Spleen (tissue), 13 donors: ENCODE measurements around the gene MOBP. TPM values are rescaled to one million over a fixed set of nuclear protein-coding genes. Genes with fewer than 3 reads are reported as not detected.
"Not testable (repeated sequence)": the region's sequence is repeated elsewhere in the genome, so short reads cannot be mapped to it uniquely, and the experiment has no call there.

Experiments
- DNase-seq: peaks from one replicate; pipeline ENCODE4 v3.0.0-alpha.2; 2020
- H3K27ac ChIP-seq, 8 donors: fragments of 200-600 bp; sonication (generic) in 7 of 8; 1 replicate in 4 of 8; 2 replicates in 4 of 8; pipeline versions ENCODE4 v1.5.0 to v1.8.0; 2016 to 2021; ENCODE audit warnings: inconsistent platforms in 4 of 8, mild to moderate bottlenecking in 4 of 8, moderate library complexity in 1 of 8
- H3K27me3 ChIP-seq, 7 donors: fragments of 200-600 bp; sonication (generic) in 6 of 7; replicated peaks in 1 of 7; 1 replicate in 4 of 7; 2 replicates in 3 of 7; pipeline versions ENCODE4 v1.5.0 to v1.8.0; 2016 to 2021; ENCODE audit warnings: inconsistent platforms in 3 of 7, mild to moderate bottlenecking in 1 of 7
- H3K36me3 ChIP-seq, 6 donors: fragments of 200-600 bp; sonication (generic) in 5 of 6; 1 replicate in 4 of 6; 2 replicates in 2 of 6; pipeline versions ENCODE4 v1.5.0 to v1.8.0; 2016 to 2021; ENCODE audit warnings: inconsistent platforms in 2 of 6
- H3K4me1 ChIP-seq, 6 donors: fragments of 200-600 bp; sonication (generic) in 5 of 6; 1 replicate in 3 of 6; 2 replicates in 3 of 6; pipeline versions ENCODE4 v1.5.0 to v1.8.0; 2016 to 2021; ENCODE audit warnings: inconsistent platforms in 3 of 6
- H3K4me3 ChIP-seq, 8 donors: fragments of 200-600 bp; sonication (generic) in 7 of 8; 1 replicate in 4 of 8; 2 replicates in 4 of 8; pipeline versions ENCODE4 v1.5.0 to v1.8.0; 2016 to 2021; ENCODE audit warnings: inconsistent platforms in 4 of 8, mild to moderate bottlenecking in 4 of 8, moderate library complexity in 2 of 8
- H3K9me3 ChIP-seq, 8 donors: fragments of 200-600 bp; sonication (generic) in 7 of 8; 1 replicate in 4 of 8; 2 replicates in 4 of 8; pipeline versions ENCODE4 v1.5.0 to v1.8.0; 2016 to 2021; ENCODE audit warnings: inconsistent platforms in 4 of 8
- POLR2A ChIP-seq, 3 donors: fragments of 450-650 bp; IDR thresholded peaks; one replicate each; pipeline ENCODE4 v1.5.1; 2017; ENCODE audit warnings: antibody characterized with exemption in 3 of 3, mild to moderate bottlenecking in 1 of 3
- POLR2AphosphoS5 ChIP-seq, 3 donors: sonication (generic); formaldehyde crosslinking; IDR thresholded peaks; one replicate each; pipeline ENCODE4 v1.5.1; 2017; ENCODE audit warnings: antibody characterized with exemption in 3 of 3
- WGBS, 5 donors: extraction: QIAGEN DNeasy Blood & Tissue Kit in 3 of 5; methylation state at CpG; one replicate each; pipeline versions ENCODE4 v1.1.5 to v1.1.7; 2013 to 2018; 5-methylcytosine and 5-hydroxymethylcytosine counted together
- intact Hi-C: fragments of 100-400 bp; cut with DNase I; formaldehyde crosslinking; loops from one replicate; pipeline ENCODE4 v1.15.0; 2023; ENCODE audit warnings: low total_unique reads
- long read RNA-seq, 2 donors: transcript quantifications; one replicate each; lab custom pipeline, GENCODE V29; 2026
- polyA plus RNA-seq, 3 donors: library from polyadenylated mRNA; stranded (reverse); fragments of 200-250 nt; gene quantifications; one replicate each; pipeline ENCODE4 v1.2.1, GENCODE V29; 2013
- total RNA-seq, 7 donors: library from RNA; depleted of rRNA in 3 of 7; stranded (reverse); fragments of >200 nt in 3 of 7; fragmentation: NEBNext Ultra II Directional in 4 of 7; extraction: Animal tissue kit (Norgen Biotek cat#: 25700) in 4 of 7; gene quantifications; one replicate each; pipeline versions ENCODE4 v1.1.0 to v1.2.1, GENCODE V29; 2016 to 2021
- TF ChIP-seq, protein P1 (sequence below), 11 experiments: fragments of 200-600 bp in 7 of 11; fragments of 450-650 bp in 4 of 11; sonication (generic) in 4 of 11; IDR thresholded peaks in 8 of 11; conservative IDR thresholded peaks in 3 of 11; 1 replicate in 7 of 11; 2 replicates in 4 of 11; pipeline versions ENCODE4 v1.4.0 to v1.8.0; 2016 to 2021; ENCODE audit warnings: antibody characterized with exemption in 11 of 11, inconsistent platforms in 4 of 11, mild to moderate bottlenecking in 1 of 11
- donor health status: healthy with polysubstance abuse.
- donor health status: DM: no; HTN: no; CAD: no; lungs with moderate emphysema.
- donor health status: DM: no; HTN: no; CAD: no.
- donor health status: Bipolar disorder and iron deficiency.
- donor health status: healthy.
- donor health status: DM: no; HTN: no; CAD: no.
- donor health status: DM: yes; HTN: yes; CAD: no.

Gene MOBP, protein sequence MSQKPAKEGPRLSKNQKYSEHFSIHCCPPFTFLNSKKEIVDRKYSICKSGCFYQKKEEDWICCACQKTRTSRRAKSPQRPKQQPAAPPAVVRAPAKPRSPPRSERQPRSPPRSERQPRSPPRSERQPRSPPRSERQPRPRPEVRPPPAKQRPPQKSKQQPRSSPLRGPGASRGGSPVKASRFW
- total RNA-seq (under 1 TPM in 1 of 7 donors, not detected in 6; 0.06 TPM), polyA plus RNA-seq (not detected)
- long read RNA-seq, donor 1 = 0 reads
- long read RNA-seq, donor 2 = 0 reads

DNA sequence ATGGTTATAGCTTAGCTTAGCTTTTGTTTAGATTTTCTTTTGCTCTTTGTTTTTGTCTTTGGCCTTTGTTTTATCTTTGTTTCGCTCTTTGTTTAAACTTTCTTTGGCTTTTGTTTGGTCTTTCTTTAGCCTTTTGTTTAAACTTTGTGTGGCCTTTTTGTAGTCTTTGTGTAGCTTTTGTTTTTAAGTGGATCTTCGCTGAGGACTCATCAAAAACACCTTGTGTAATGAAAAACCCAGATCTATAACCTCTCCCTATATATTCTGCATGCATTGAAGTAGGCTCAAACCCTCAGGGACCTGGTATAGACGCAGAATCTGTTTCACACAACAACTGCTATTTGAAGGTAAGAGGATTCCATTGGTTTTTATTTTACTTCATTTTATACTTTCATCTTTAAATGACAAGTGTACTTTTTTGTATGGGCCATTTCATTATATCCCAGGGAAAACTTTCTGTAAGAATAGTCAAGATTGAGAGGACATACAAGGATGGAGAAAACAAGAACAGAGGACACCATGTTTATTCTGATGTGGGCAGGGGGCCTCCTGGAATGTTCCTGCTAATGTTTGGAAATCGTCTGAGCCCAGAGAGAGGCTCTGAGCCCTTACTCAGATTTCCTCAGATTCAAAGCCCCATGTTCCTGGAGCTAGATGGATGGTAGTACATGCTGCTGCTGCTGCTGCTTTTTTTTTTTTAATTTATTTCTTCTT is at the start of gene MOBP:
Gene MOBP, plus strand, starts transcription at position 287 of the 714 bp plus-strand sequence. CDS start 34,390 bp downstream, outside the sequence.
- TF ChIP-seq, protein P1, sequence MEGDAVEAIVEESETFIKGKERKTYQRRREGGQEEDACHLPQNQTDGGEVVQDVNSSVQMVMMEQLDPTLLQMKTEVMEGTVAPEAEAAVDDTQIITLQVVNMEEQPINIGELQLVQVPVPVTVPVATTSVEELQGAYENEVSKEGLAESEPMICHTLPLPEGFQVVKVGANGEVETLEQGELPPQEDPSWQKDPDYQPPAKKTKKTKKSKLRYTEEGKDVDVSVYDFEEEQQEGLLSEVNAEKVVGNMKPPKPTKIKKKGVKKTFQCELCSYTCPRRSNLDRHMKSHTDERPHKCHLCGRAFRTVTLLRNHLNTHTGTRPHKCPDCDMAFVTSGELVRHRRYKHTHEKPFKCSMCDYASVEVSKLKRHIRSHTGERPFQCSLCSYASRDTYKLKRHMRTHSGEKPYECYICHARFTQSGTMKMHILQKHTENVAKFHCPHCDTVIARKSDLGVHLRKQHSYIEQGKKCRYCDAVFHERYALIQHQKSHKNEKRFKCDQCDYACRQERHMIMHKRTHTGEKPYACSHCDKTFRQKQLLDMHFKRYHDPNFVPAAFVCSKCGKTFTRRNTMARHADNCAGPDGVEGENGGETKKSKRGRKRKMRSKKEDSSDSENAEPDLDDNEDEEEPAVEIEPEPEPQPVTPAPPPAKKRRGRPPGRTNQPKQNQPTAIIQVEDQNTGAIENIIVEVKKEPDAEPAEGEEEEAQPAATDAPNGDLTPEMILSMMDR (IDR thresholded peaks at IDR 0.05 in 8 of 11, conservative IDR thresholded peaks at IDR 0.05 in 3 of 11) = no peak
- TF ChIP-seq POLR2A (IDR thresholded peaks at IDR 0.05) (no peak), POLR2AphosphoS5 (IDR thresholded peaks at IDR 0.05) (no peak)
- DNase-seq = no peak
- H3K4me3 ChIP-seq = no peak within 1 kb of the TSS
- H3K9me3 ChIP-seq = no peaks in the 10 kb centered on the region
- peaks cover 0 to 26% (median 0%) of the 10 kb centered on the region in 7 donors for H3K27me3 ChIP-seq
- no peaks in the 10 kb centered on the region for H3K36me3 ChIP-seq
- WGBS, 5 donors = 45 to 54% (median 49%) methylated on average over 4 of the region's 4 CpGs
- H3K4me1 ChIP-seq = no peaks in the 10 kb centered on the region
- H3K27ac ChIP-seq = no peak within 1 kb of the TSS
- intact Hi-C loops = no loop called here

DNA sequence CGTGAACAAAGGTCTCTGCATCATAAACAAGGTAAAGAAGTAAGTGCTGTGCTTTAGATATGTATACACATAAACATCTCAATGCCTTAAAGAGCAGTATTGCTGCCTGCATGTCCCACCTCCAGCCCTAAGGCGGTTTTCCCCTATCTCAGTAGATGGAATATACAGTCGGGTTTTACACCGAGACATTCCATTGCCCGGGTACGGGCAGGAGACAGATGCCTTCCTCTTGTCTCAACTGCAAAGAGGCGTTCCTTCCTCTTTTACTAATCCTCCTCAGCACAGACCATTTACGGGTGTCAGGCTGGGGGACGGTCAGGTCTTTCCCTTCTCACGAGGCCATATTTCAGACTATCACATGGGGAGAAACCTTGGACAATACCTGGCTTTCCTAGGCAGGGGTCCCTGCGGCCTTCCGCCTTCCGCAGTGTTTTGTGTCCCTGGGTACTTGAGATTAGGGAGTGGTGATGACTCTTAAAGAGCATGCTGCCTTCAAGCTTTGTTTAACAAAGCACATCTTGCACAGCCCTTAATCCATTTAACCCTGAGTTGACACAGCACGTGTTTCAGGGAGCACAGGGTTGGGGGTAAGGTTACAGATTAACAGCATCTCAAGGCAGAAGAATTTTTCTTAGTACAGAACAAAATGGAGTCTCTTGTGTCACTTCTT is 48.8 kb upstream of the MOBP start:
- DNase-seq, H3K4me1 ChIP-seq, H3K27ac ChIP-seq, H3K27me3 ChIP-seq, H3K4me3 ChIP-seq, H3K9me3 ChIP-seq: not testable (repeated sequence)
- intact Hi-C loops = loop anchor here (5.0 kb wide), 1 partner anchor 79 kb away; no protein-coding TSS in a partner anchor
- peaks cover 0 to 15% (median 9%) of the 10 kb centered on the region in 6 donors for H3K36me3 ChIP-seq
- 43 to 49% (median 46%) methylated on average over 12 to 14 of the region's 14 CpGs for WGBS, 5 donors

DNA sequence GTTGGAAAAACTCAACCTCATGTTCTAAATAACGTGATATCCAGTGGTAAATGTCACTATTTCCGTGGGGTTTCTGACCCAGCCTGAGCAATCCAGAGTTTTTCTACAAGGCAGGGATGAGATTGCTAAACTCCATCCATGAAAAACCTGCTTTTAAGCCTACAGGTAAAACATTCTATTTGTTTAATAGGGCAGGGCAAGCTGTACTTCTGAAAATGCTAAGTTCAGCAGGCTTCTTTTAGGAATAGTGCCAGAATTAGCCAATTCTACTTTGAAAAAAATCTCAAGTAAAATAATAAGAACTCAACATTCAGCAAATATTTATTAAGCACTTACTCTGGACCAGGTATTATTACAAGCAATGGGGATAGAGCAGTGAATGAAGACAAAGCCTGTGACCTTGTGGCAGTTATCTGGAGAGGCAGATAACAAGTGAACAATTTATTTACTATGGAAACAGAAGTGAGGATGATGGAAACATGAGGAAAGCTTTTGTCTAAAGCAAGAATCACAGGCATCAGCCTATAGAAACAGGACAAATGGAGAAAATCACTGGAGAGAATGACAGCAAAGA is 47.7 kb upstream of the MOBP start:
- H3K27me3 ChIP-seq = no peaks in the 10 kb centered on the region
- WGBS, 5 donors = 88 to 97% (median 94%) methylated on average over 2 of the region's 2 CpGs
- TF ChIP-seq POLR2A (IDR thresholded peaks at IDR 0.05) = no peak
- no peak for TF ChIP-seq POLR2AphosphoS5 (IDR thresholded peaks at IDR 0.05)
- TF ChIP-seq, protein P1 (IDR thresholded peaks at IDR 0.05 in 8 of 11, conservative IDR thresholded peaks at IDR 0.05 in 3 of 11) = no peak
- peaks cover 0 to 5% (median 2%) of the 10 kb centered on the region in 6 donors for H3K4me1 ChIP-seq
- peaks cover 0 to 3% (median 0%) of the 10 kb centered on the region in 6 donors for H3K36me3 ChIP-seq
- H3K4me3 ChIP-seq = no peak overlapping the region
- H3K9me3 ChIP-seq = no peaks in the 10 kb centered on the region
- intact Hi-C loops = loop anchor here (5.0 kb wide), 1 partner anchor 77 kb away; no protein-coding TSS in a partner anchor
- DNase-seq = no peak
- H3K27ac ChIP-seq = no peak overlapping the region

DNA sequence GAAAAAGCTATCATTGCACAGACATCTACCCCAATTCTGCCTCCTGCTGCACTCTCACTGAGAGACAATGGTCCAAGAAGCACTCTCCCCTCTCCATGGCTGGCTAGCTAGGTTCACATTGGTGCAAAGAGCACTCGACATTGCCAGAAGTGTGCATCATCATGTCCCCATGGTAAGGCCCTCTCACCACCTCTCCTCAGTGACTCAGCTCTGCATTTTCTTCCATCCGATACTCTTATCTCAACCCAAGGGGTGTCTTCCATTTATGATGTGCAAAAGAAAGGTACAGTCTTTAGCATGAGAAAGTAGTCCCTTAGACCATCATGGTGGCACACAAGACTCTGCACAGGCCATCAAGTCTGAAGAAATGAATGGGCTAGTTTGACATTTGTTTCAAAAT is 46.9 kb upstream of the MOBP start:
- Histone ChIP-seq H3K27ac (no peak overlapping the region), H3K4me3 (no peak overlapping the region), H3K36me3 (no peaks in the 10 kb centered on the region), H3K27me3 (no peaks in the 10 kb centered on the region), H3K9me3 (no peaks in the 10 kb centered on the region), H3K4me1 (peaks cover 0 to 5% (median 2%) of the 10 kb centered on the region in 6 donors)
- WGBS, 5 donors = 93 to 100% (median 95%) methylated on average over 2 of the region's 2 CpGs
- intact Hi-C loops = no loop called here
- TF ChIP-seq POLR2A (IDR thresholded peaks at IDR 0.05) (no peak), POLR2AphosphoS5 (IDR thresholded peaks at IDR 0.05) (no peak)
- TF ChIP-seq, protein P1 (IDR thresholded peaks at IDR 0.05 in 8 of 11, conservative IDR thresholded peaks at IDR 0.05 in 3 of 11) = no peak
- no peak for DNase-seq
